GM23338 (cell line): Measurements from ENCODE around the gene KCNA1. TPM values are rescaled to one million over a fixed set of nuclear protein-coding genes. Genes with fewer than 3 reads are reported as not detected.

Experiments
- ATAC-seq: fragments of 200-7000 bp; cut with Tn5 transposase; 3 replicates; pipeline ENCODE4 v1.9.1; 2020
- DNase-seq: peaks from one replicate; pipeline ENCODE4 v3.0.0-alpha.2; 2015; ENCODE audit warnings: low spot score
- H2AFZ ChIP-seq: fragments of 200-600 bp; sonication (generic); 2 replicates; pipeline ENCODE4 v1.8.0; 2016; ENCODE audit warnings: antibody characterized with exemption, mild to moderate bottlenecking, moderate library complexity
- H3F3A ChIP-seq: fragments of 200-600 bp; sonication (generic); replicated peaks from 2 replicates; pipeline ENCODE4 v1.8.0; 2017; ENCODE audit warnings: antibody characterized with exemption, mixed run types, low read depth
- H3K27ac ChIP-seq: fragments of 200-600 bp; sonication (generic); 2 replicates; pipeline ENCODE4 v1.6.1; 2016; ENCODE audit warnings: low read depth
- H3K27me3 ChIP-seq: fragments of 200-600 bp; sonication (generic); 2 replicates; pipeline ENCODE4 v1.8.0; 2016; ENCODE audit warnings: mild to moderate bottlenecking, mixed run types, moderate library complexity; ENCODE audit not compliant: insufficient read depth
- H3K36me3 ChIP-seq: fragments of 200-600 bp; sonication (generic); 2 replicates; pipeline ENCODE4 v1.8.0; 2016; ENCODE audit warnings: mild to moderate bottlenecking; ENCODE audit not compliant: insufficient read depth
- H3K4me1 ChIP-seq: fragments of 200-600 bp; sonication (generic); 2 replicates; pipeline ENCODE4 v1.8.0; 2016; ENCODE audit warnings: mild to moderate bottlenecking, moderate library complexity; ENCODE audit not compliant: insufficient read depth
- H3K4me2 ChIP-seq: fragments of 200-600 bp; sonication (generic); 2 replicates; pipeline ENCODE4 v1.7.1; 2017; ENCODE audit warnings: mixed run types
- H3K4me3 ChIP-seq: fragments of 200-600 bp; sonication (generic); 2 replicates; pipeline ENCODE4 v1.6.1; 2016; ENCODE audit warnings: mixed run types
- H3K79me2 ChIP-seq: fragments of 200-600 bp; sonication (generic); replicated peaks from 2 replicates; pipeline ENCODE4 v1.8.0; 2017; ENCODE audit warnings: mild to moderate bottlenecking; ENCODE audit not compliant: insufficient read depth
- H3K9me2 ChIP-seq: fragments of 200-600 bp; sonication (generic); 2 replicates; pipeline ENCODE4 v1.8.0; 2017; ENCODE audit not compliant: insufficient read depth
- H4K20me1 ChIP-seq: fragments of 200-600 bp; sonication (generic); replicated peaks from 2 replicates; pipeline ENCODE4 v1.8.0; 2017; ENCODE audit warnings: mild to moderate bottlenecking; ENCODE audit not compliant: insufficient read depth
- H3K27ac Mint-ChIP-seq: 2 replicates; pipeline ENCODE4 v1.8.0; 2020; ENCODE audit warnings: inconsistent platforms, mild to moderate bottlenecking, moderate library complexity, mixed read lengths
- H3K27me3 Mint-ChIP-seq: 3 replicates; pipeline ENCODE4 v1.8.0; 2022; ENCODE audit warnings: low read depth, mild to moderate bottlenecking, moderate library complexity, mixed read lengths, inconsistent platforms; ENCODE audit not compliant: insufficient read depth, poor library complexity
- H3K36me3 Mint-ChIP-seq: 3 replicates; pipeline ENCODE4 v1.8.0; 2021; ENCODE audit warnings: low read depth, mild to moderate bottlenecking, inconsistent platforms, moderate library complexity, mixed read lengths
- H3K4me1 Mint-ChIP-seq: 3 replicates; pipeline ENCODE4 v1.8.0; 2020; ENCODE audit warnings: mild to moderate bottlenecking, inconsistent platforms, mixed read lengths
- H3K4me3 Mint-ChIP-seq: 3 replicates; pipeline ENCODE4 v1.8.0; 2021; ENCODE audit warnings: moderate library complexity, mild to moderate bottlenecking, inconsistent platforms, mixed read lengths
- H3K9me3 Mint-ChIP-seq: 3 replicates; pipeline ENCODE4 v1.8.0; 2020; ENCODE audit warnings: moderate library complexity, mild to moderate bottlenecking, inconsistent platforms, mixed read lengths
- CREB1 ChIP-seq: fragments of 250-450 bp; sonication (Bioruptor Pico); IDR thresholded peaks from 2 replicates; pipeline ENCODE4 v1.5.0; 2020; ENCODE audit warnings: low read depth, mild to moderate bottlenecking, moderate library complexity
- EZH2 ChIP-seq: fragments of 200-600 bp; sonication (generic); IDR thresholded peaks from one replicate; pipeline ENCODE4 v1.8.0; 2017; ENCODE audit warnings: antibody characterized with exemption, mild to moderate bottlenecking, low read depth; ENCODE audit not compliant: unreplicated experiment
- EZH2phosphoT487 ChIP-seq: fragments of 200-600 bp; sonication (generic); IDR thresholded peaks from one replicate; pipeline ENCODE4 v1.8.1; 2018; ENCODE audit warnings: antibody characterized with exemption; ENCODE audit not compliant: unreplicated experiment
- JUNB ChIP-seq: IDR thresholded peaks from one replicate; pipeline ENCODE4 v1.6.1; 2016; ENCODE audit warnings: antibody characterized with exemption; ENCODE audit not compliant: unreplicated experiment
- NANOG ChIP-seq: IDR thresholded peaks from 2 replicates; pipeline ENCODE4 v1.6.1; 2016; ENCODE audit warnings: antibody characterized with exemption, borderline replicate concordance
- POLR2AphosphoS5 ChIP-seq: IDR thresholded peaks from 2 replicates; pipeline ENCODE4 v1.6.1; 2016; ENCODE audit warnings: antibody characterized with exemption, low read depth
- REST ChIP-seq: IDR thresholded peaks from one replicate; pipeline ENCODE4 v1.6.1; 2018; ENCODE audit warnings: antibody characterized with exemption; ENCODE audit not compliant: unreplicated experiment
- STAT1 ChIP-seq: IDR thresholded peaks from one replicate; pipeline ENCODE4 v1.6.1; 2016; ENCODE audit warnings: antibody characterized with exemption; ENCODE audit not compliant: unreplicated experiment
- ZNF114 ChIP-seq: fragments of 250-450 bp; sonication (Bioruptor Pico); IDR thresholded peaks from 2 replicates; pipeline ENCODE4 v1.5.0; 2020; ENCODE audit warnings: mild to moderate bottlenecking, moderate library complexity
- ZNF331 ChIP-seq: fragments of 250-450 bp; sonication (Bioruptor Pico); IDR thresholded peaks from 2 replicates; pipeline ENCODE4 v1.5.0; 2020; ENCODE audit warnings: low read depth, mild to moderate bottlenecking, moderate library complexity
- polyA plus RNA-seq: library from polyadenylated mRNA; unstranded; fragments of >200 nt; fragmentation: Nextera tagmentation; extraction: Ambion mirVana; gene quantifications from 2 replicates; pipeline ENCODE4 v1.2.1, GENCODE V29; 2016
- total RNA-seq: library from RNA; depleted of rRNA; stranded (reverse); fragments of >200 nt; shearing (Covaris generic); gene quantifications from 2 replicates; pipeline ENCODE4 v1.2.3, GENCODE V29; 2014
- TF ChIP-seq, protein P1 (sequence below): IDR thresholded peaks from 2 replicates; pipeline ENCODE4 v1.6.1; 2016; ENCODE audit warnings: antibody characterized with exemption
- TF ChIP-seq, protein P2 (sequence below), 2 experiments: fragments of 200-600 bp in 1 of 2; sonication (generic) in 1 of 2; conservative IDR thresholded peaks; 2 replicates each; pipeline versions ENCODE4 v1.5.1 to v1.6.1; 2016 to 2017; ENCODE audit warnings: antibody characterized with exemption in 2 of 2, low read depth in 2 of 2, mild to moderate bottlenecking in 2 of 2, moderate library complexity in 1 of 2
- TF ChIP-seq, protein P3 (sequence below): fragments of 250-450 bp; sonication (Bioruptor Pico); IDR thresholded peaks from 2 replicates; pipeline ENCODE4 v1.5.0; 2020; ENCODE audit warnings: mild to moderate bottlenecking, moderate library complexity

The KCNA1 gene
- total and polyA plus RNA-seq, 2 experiments from 2014 or later = 0.10 to 1.2 TPM

GRCh38 chr12:4881266-4882064 is 28.2 kb upstream of the KCNA1 start:
- Mint-ChIP-seq H3K36me3 (peaks cover 21% of the 10 kb centered on the region), H3K27me3 (peaks cover 2% of the 10 kb centered on the region), H3K9me3 (peaks cover 50% of the 10 kb centered on the region), H3K4me1 (no peaks in the 10 kb centered on the region), H3K27ac (no peak overlapping the region), H3K4me3 (no peak overlapping the region)
- TF ChIP-seq NANOG (no peak), ZNF331 (CRISPR knock-in tag) (no peak), STAT1 (no peak), REST (no peak), EZH2phosphoT487 (no peak), POLR2AphosphoS5 (no peak), ZNF114 (no peak), EZH2 (no peak), JUNB (no peak), CREB1 (no peak)
- TF ChIP-seq, protein P1, sequence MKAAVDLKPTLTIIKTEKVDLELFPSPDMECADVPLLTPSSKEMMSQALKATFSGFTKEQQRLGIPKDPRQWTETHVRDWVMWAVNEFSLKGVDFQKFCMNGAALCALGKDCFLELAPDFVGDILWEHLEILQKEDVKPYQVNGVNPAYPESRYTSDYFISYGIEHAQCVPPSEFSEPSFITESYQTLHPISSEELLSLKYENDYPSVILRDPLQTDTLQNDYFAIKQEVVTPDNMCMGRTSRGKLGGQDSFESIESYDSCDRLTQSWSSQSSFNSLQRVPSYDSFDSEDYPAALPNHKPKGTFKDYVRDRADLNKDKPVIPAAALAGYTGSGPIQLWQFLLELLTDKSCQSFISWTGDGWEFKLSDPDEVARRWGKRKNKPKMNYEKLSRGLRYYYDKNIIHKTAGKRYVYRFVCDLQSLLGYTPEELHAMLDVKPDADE = no peak
- TF ChIP-seq, protein P2, sequence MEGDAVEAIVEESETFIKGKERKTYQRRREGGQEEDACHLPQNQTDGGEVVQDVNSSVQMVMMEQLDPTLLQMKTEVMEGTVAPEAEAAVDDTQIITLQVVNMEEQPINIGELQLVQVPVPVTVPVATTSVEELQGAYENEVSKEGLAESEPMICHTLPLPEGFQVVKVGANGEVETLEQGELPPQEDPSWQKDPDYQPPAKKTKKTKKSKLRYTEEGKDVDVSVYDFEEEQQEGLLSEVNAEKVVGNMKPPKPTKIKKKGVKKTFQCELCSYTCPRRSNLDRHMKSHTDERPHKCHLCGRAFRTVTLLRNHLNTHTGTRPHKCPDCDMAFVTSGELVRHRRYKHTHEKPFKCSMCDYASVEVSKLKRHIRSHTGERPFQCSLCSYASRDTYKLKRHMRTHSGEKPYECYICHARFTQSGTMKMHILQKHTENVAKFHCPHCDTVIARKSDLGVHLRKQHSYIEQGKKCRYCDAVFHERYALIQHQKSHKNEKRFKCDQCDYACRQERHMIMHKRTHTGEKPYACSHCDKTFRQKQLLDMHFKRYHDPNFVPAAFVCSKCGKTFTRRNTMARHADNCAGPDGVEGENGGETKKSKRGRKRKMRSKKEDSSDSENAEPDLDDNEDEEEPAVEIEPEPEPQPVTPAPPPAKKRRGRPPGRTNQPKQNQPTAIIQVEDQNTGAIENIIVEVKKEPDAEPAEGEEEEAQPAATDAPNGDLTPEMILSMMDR (conservative IDR thresholded peaks at IDR 0.05; ENCODE audit: low read depth in 2 of 2) = no peak
- TF ChIP-seq, protein P3, sequence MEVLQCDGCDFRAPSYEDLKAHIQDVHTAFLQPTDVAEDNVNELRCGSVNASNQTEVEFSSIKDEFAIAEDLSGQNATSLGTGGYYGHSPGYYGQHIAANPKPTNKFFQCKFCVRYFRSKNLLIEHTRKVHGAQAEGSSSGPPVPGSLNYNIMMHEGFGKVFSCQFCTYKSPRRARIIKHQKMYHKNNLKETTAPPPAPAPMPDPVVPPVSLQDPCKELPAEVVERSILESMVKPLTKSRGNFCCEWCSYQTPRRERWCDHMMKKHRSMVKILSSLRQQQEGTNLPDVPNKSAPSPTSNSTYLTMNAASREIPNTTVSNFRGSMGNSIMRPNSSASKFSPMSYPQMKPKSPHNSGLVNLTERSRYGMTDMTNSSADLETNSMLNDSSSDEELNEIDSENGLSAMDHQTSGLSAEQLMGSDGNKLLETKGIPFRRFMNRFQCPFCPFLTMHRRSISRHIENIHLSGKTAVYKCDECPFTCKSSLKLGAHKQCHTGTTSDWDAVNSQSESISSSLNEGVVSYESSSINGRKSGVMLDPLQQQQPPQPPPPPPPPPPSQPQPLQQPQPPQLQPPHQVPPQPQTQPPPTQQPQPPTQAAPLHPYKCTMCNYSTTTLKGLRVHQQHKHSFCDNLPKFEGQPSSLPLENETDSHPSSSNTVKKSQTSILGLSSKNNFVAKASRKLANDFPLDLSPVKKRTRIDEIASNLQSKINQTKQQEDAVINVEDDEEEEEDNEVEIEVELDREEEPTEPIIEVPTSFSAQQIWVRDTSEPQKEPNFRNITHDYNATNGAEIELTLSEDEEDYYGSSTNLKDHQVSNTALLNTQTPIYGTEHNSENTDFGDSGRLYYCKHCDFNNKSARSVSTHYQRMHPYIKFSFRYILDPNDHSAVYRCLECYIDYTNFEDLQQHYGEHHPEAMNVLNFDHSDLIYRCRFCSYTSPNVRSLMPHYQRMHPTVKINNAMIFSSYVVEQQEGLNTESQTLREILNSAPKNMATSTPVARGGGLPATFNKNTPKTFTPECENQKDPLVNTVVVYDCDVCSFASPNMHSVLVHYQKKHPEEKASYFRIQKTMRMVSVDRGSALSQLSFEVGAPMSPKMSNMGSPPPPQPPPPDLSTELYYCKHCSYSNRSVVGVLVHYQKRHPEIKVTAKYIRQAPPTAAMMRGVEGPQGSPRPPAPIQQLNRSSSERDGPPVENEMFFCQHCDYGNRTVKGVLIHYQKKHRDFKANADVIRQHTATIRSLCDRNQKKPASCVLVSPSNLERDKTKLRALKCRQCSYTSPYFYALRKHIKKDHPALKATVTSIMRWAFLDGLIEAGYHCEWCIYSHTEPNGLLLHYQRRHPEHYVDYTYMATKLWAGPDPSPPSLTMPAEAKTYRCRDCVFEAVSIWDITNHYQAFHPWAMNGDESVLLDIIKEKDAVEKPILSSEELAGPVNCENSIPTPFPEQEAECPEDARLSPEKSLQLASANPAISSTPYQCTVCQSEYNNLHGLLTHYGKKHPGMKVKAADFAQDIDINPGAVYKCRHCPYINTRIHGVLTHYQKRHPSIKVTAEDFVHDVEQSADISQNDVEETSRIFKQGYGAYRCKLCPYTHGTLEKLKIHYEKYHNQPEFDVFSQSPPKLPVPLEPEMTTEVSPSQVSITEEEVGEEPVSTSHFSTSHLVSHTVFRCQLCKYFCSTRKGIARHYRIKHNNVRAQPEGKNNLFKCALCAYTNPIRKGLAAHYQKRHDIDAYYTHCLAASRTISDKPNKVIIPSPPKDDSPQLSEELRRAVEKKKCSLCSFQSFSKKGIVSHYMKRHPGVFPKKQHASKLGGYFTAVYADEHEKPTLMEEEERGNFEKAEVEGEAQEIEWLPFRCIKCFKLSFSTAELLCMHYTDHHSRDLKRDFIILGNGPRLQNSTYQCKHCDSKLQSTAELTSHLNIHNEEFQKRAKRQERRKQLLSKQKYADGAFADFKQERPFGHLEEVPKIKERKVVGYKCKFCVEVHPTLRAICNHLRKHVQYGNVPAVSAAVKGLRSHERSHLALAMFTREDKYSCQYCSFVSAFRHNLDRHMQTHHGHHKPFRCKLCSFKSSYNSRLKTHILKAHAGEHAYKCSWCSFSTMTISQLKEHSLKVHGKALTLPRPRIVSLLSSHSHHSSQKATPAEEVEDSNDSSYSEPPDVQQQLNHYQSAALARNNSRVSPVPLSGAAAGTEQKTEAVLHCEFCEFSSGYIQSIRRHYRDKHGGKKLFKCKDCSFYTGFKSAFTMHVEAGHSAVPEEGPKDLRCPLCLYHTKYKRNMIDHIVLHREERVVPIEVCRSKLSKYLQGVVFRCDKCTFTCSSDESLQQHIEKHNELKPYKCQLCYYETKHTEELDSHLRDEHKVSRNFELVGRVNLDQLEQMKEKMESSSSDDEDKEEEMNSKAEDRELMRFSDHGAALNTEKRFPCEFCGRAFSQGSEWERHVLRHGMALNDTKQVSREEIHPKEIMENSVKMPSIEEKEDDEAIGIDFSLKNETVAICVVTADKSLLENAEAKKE (CRISPR knock-in tag) = no peak
- Histone ChIP-seq H3K4me1 (no peaks in the 10 kb centered on the region), H3K4me3 (no peak overlapping the region), H2AFZ (no peak overlapping the region), H4K20me1 (no peaks in the 10 kb centered on the region), H3K27me3 (no peaks in the 10 kb centered on the region), H3K9me2 (no peaks in the 10 kb centered on the region; the same call in 1 of the 2 replicates), H3K36me3 (no peaks in the 10 kb centered on the region; the same call in 1 of the 2 replicates), H3K27ac (no peak overlapping the region), H3K4me2 (no peak overlapping the region), H3F3A (no peaks in the 10 kb centered on the region), H3K79me2 (no peaks in the 10 kb centered on the region)
- no peak for DNase-seq
- ATAC-seq = no peak
